ENCODE data around the gene DUSP16.

Gene DUSP16

DNA sequence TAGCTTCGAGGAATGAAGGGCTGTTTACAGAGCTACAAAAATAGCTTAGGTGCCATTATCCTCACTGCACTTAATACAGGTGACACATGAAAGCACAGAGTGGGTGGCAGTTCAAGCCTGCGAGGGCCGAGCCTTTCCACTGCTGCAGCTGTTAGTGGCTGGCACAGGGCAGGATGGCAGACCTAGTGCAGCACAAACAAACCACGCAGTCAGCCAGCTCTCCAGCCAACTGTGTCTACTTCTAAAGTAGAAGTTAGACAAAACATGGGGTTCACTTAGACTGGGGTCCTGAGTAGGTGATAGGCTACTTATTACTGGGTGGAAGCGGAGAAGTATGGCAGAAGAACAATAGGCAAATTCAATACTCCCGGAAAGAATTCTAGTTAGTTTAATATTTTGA is 95.4 kb downstream of the DUSP16 start:
- Histone ChIP-seq H3K4me1 (ENCODE audit: insufficient read depth, low read length) (no peaks in the 10 kb centered on the region), H3K4me2 (ENCODE audit: insufficient read depth, low read length) (no peak overlapping the region)
- peak; percentile 44; the same call in 1 of the 3 replicates for ATAC-seq (ENCODE audit: insufficient read depth, low read depth)

DNA sequence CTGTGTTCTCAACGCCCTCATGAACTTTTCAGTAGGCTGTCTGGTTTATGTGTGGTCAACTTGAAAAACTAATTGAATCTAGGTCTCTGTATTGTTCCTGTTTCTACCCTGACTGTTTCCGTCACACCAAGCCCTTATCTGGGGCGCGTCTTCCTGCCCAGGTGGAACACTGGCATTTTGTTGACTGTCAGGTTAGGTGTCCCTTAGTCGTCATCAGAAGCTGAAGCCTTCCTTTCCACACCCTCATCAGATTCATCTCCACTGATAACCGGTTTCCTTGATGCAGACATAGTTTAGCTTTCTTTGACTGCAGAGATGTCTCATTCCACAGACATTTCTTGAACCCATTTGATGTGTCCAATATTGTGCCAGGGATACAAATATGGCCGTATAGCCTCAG is 96.5 kb downstream of the DUSP16 start:
- TF ChIP-seq, protein P1, sequence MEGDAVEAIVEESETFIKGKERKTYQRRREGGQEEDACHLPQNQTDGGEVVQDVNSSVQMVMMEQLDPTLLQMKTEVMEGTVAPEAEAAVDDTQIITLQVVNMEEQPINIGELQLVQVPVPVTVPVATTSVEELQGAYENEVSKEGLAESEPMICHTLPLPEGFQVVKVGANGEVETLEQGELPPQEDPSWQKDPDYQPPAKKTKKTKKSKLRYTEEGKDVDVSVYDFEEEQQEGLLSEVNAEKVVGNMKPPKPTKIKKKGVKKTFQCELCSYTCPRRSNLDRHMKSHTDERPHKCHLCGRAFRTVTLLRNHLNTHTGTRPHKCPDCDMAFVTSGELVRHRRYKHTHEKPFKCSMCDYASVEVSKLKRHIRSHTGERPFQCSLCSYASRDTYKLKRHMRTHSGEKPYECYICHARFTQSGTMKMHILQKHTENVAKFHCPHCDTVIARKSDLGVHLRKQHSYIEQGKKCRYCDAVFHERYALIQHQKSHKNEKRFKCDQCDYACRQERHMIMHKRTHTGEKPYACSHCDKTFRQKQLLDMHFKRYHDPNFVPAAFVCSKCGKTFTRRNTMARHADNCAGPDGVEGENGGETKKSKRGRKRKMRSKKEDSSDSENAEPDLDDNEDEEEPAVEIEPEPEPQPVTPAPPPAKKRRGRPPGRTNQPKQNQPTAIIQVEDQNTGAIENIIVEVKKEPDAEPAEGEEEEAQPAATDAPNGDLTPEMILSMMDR (IDR thresholded peaks at IDR 0.05; ENCODE audit: borderline replicate concordance, extremely low read depth, low read length, poor library complexity, severe bottlenecking): no peak
- TF ChIP-seq EZH2 (IDR thresholded peaks at IDR 0.05; ENCODE audit: borderline replicate concordance, low read depth, low read length, severe bottlenecking): no peak
- Histone ChIP-seq H3K79me2 (ENCODE audit: insufficient read depth, low read length) (no peaks in the 10 kb centered on the region), H3K36me3 (ENCODE audit: insufficient read depth, low read length) (peaks cover 22% of the 10 kb centered on the region; the same call in 1 of the 2 replicates), H3K27me3 (ENCODE audit: insufficient read depth, low read length, poor library complexity) (no peaks in the 10 kb centered on the region), H3K4me2 (ENCODE audit: insufficient read depth, low read length) (no peak overlapping the region), H3K9ac (ENCODE audit: low read depth, low read length) (no peak overlapping the region), H3K4me1 (ENCODE audit: insufficient read depth, low read length) (no peaks in the 10 kb centered on the region), H2AFZ (ENCODE audit: low read depth, low read length) (no peak overlapping the region), H3K27ac (ENCODE audit: low read length) (no peak overlapping the region), H3K4me3 (ENCODE audit: low read depth in 1 of 2, low read length in 2 of 2) (no peak overlapping the region), H3K9me3 (ENCODE audit: insufficient read depth, low read length, severe bottlenecking) (no peaks in the 10 kb centered on the region), H4K20me1 (ENCODE audit: insufficient read depth, low read length) (no peaks in the 10 kb centered on the region)
- ATAC-seq (ENCODE audit: insufficient read depth, low read depth) (no peak), DNase-seq (no peak)

More for the DNA sequence above, 95.4 kb downstream of the DUSP16 start:
- no peaks in the 10 kb centered on the region for H3K9me3 ChIP-seq (ENCODE audit: insufficient read depth, low read length, severe bottlenecking)
- no peaks in the 10 kb centered on the region for H3K79me2 ChIP-seq (ENCODE audit: insufficient read depth, low read length)
- no peaks in the 10 kb centered on the region for H4K20me1 ChIP-seq (ENCODE audit: insufficient read depth, low read length)
- H3K9ac ChIP-seq (ENCODE audit: low read depth, low read length): no peak overlapping the region
- peak; percentile 8 for DNase-seq
- no peak overlapping the region for H3K4me3 ChIP-seq (ENCODE audit: low read depth in 1 of 2, low read length in 2 of 2)
- no peak overlapping the region for H2AFZ ChIP-seq (ENCODE audit: low read depth, low read length)
- no peak overlapping the region for H3K27ac ChIP-seq (ENCODE audit: low read length)
- peaks cover 22% of the 10 kb centered on the region; the same call in 1 of the 2 replicates for H3K36me3 ChIP-seq (ENCODE audit: insufficient read depth, low read length)
- H3K27me3 ChIP-seq (ENCODE audit: insufficient read depth, low read length, poor library complexity): no peaks in the 10 kb centered on the region
- TF ChIP-seq EZH2 (IDR thresholded peaks at IDR 0.05; ENCODE audit: borderline replicate concordance, low read depth, low read length, severe bottlenecking): no peak
- TF ChIP-seq, protein P1 (IDR thresholded peaks at IDR 0.05; ENCODE audit: borderline replicate concordance, extremely low read depth, low read length, poor library complexity, severe bottlenecking): no peak

DNA sequence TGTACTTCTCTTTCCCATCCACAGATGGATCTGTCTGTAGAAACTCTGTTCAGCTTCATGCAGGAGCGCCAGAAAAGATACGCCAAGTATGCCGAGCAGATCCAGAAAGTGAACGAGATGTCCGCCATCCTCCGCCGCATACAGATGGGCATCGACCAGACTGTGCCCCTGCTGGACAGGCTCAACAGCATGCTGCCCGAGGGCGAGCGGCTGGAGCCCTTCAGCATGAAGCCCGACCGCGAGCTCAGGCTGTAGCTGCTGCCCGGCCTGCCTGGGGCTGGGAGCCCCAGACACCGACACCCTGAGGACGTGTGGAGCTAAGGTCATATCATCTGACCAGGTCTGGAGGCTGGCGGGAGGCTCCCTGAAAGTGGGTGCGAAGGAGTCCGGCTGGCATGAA is 97.1 kb downstream of the DUSP16 start:
- no peaks in the 10 kb centered on the region for H4K20me1 ChIP-seq (ENCODE audit: insufficient read depth, low read length)
- no peak overlapping the region for H3K4me2 ChIP-seq (ENCODE audit: insufficient read depth, low read length)
- H2AFZ ChIP-seq (ENCODE audit: low read depth, low read length): no peak overlapping the region
- no peak for DNase-seq
- no peak overlapping the region for H3K4me3 ChIP-seq (ENCODE audit: low read depth in 1 of 2, low read length in 2 of 2)
- H3K27me3 ChIP-seq (ENCODE audit: insufficient read depth, low read length, poor library complexity): no peaks in the 10 kb centered on the region
- no peak for TF ChIP-seq EZH2 (IDR thresholded peaks at IDR 0.05; ENCODE audit: borderline replicate concordance, low read depth, low read length, severe bottlenecking)
- TF ChIP-seq, protein P1 (IDR thresholded peaks at IDR 0.05; ENCODE audit: borderline replicate concordance, extremely low read depth, low read length, poor library complexity, severe bottlenecking): no peak
- H3K9ac ChIP-seq (ENCODE audit: low read depth, low read length): no peak overlapping the region
- no peaks in the 10 kb centered on the region for H3K79me2 ChIP-seq (ENCODE audit: insufficient read depth, low read length)
- ATAC-seq (ENCODE audit: insufficient read depth, low read depth): no peak
- H3K27ac ChIP-seq (ENCODE audit: low read length): no peak overlapping the region
- H3K4me1 ChIP-seq (ENCODE audit: insufficient read depth, low read length): no peaks in the 10 kb centered on the region
- peaks cover 22% of the 10 kb centered on the region; the same call in 1 of the 2 replicates for H3K36me3 ChIP-seq (ENCODE audit: insufficient read depth, low read length)
- H3K9me3 ChIP-seq (ENCODE audit: insufficient read depth, low read length, severe bottlenecking): no peaks in the 10 kb centered on the region

DNA sequence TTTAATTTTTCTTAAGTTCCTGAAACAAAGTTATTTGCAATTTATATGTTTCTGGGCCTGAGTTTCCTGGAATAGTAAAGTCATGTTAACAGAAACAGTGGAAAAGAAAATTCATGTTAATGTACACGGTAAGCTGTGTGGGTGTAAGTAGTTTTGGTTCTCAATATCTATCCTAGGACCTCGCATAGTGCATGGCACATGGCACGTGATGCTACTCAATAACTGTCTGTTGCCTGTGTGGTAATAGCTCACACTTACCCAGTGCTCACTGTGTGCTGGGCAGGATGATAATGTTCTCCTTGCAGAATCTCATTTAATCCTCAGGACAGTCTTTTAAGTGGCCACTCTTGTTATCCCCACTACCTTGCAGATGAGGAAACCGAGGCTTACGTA is 100.7 kb downstream of the DUSP16 start:
- TF ChIP-seq, protein P1 (IDR thresholded peaks at IDR 0.05; ENCODE audit: borderline replicate concordance, extremely low read depth, low read length, poor library complexity, severe bottlenecking): no peak
- no peak for TF ChIP-seq EZH2 (IDR thresholded peaks at IDR 0.05; ENCODE audit: borderline replicate concordance, low read depth, low read length, severe bottlenecking)
- Histone ChIP-seq H3K4me3 (ENCODE audit: low read depth in 1 of 2, low read length in 2 of 2) (no peak overlapping the region), H3K4me1 (ENCODE audit: insufficient read depth, low read length) (no peaks in the 10 kb centered on the region), H3K27ac (ENCODE audit: low read length) (no peak overlapping the region), H3K27me3 (ENCODE audit: insufficient read depth, low read length, poor library complexity) (no peaks in the 10 kb centered on the region), H3K9me3 (ENCODE audit: insufficient read depth, low read length, severe bottlenecking) (no peaks in the 10 kb centered on the region), H3K79me2 (ENCODE audit: insufficient read depth, low read length) (no peaks in the 10 kb centered on the region), H2AFZ (ENCODE audit: low read depth, low read length) (no peak overlapping the region), H4K20me1 (ENCODE audit: insufficient read depth, low read length) (no peaks in the 10 kb centered on the region), H3K9ac (ENCODE audit: low read depth, low read length) (no peak overlapping the region), H3K36me3 (ENCODE audit: insufficient read depth, low read length) (peaks cover 13% of the 10 kb centered on the region; the same call in 1 of the 2 replicates), H3K4me2 (ENCODE audit: insufficient read depth, low read length) (no peak overlapping the region)
- ATAC-seq (ENCODE audit: insufficient read depth, low read depth): no peak
- no peak for DNase-seq
